Vagina (tissue), 2 donors: Measurements from ENCODE around the gene CD80.
"Not testable (repeated sequence)": the region's sequence is repeated elsewhere in the genome, so short reads cannot be mapped to it uniquely, and the experiment has no call there.

Experiments
- POLR2A ChIP-seq, 2 donors: fragments of 450-650 bp; IDR thresholded peaks; one replicate each; pipeline ENCODE4 v1.6.1; 2017; ENCODE audit warnings: antibody characterized with exemption in 2 of 2, mild to moderate bottlenecking in 2 of 2, moderate library complexity in 2 of 2
- TF ChIP-seq, protein P1 (sequence below), 3 experiments: fragments of 450-650 bp in 2 of 3; fragments of 200-600 bp in 1 of 3; sonication (generic) in 1 of 3; IDR thresholded peaks; one replicate each; pipeline ENCODE4 v1.5.1; 2017 to 2019; ENCODE audit warnings: antibody characterized with exemption in 3 of 3, mild to moderate bottlenecking in 2 of 3, moderate library complexity in 2 of 3

DNA sequence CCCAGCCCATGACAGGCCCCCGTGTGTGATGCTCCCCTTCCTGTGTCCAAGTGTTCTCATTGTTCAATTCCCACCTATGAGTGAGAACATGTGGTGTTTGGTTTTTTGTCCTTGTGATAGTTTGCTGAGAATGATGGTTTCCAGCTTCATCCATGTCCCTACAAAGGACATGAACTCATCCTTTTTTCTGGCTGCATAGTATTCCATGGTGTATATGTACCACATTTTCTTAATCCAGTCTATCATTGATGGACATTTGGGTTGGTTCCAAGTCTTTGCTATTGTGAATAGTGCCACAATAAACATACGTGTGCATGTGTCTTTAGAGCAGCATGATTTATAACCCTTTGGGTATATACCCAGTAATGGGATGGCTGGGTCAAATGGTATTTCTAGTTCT lies 3.9 kb upstream of the CD80 start:
- TF ChIP-seq, protein P1, sequence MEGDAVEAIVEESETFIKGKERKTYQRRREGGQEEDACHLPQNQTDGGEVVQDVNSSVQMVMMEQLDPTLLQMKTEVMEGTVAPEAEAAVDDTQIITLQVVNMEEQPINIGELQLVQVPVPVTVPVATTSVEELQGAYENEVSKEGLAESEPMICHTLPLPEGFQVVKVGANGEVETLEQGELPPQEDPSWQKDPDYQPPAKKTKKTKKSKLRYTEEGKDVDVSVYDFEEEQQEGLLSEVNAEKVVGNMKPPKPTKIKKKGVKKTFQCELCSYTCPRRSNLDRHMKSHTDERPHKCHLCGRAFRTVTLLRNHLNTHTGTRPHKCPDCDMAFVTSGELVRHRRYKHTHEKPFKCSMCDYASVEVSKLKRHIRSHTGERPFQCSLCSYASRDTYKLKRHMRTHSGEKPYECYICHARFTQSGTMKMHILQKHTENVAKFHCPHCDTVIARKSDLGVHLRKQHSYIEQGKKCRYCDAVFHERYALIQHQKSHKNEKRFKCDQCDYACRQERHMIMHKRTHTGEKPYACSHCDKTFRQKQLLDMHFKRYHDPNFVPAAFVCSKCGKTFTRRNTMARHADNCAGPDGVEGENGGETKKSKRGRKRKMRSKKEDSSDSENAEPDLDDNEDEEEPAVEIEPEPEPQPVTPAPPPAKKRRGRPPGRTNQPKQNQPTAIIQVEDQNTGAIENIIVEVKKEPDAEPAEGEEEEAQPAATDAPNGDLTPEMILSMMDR (IDR thresholded peaks at IDR 0.05), result not testable (repeated sequence)
- TF ChIP-seq POLR2A (IDR thresholded peaks at IDR 0.05), result not testable (repeated sequence)
